Testis (tissue), 3 donors: Measurements from ENCODE around the gene JAGN1. TPM values are rescaled to one million over a fixed set of nuclear protein-coding genes. Genes with fewer than 3 reads are reported as not detected.

Source experiments
- DNase-seq: peaks from one replicate; pipeline ENCODE4 v3.0.0-alpha.2; 2019
- H3K27ac ChIP-seq, 2 donors: fragments of 200-600 bp; sonication (generic); one replicate each; pipeline ENCODE4 v1.5.1; 2019
- H3K27me3 ChIP-seq: fragments of 200-600 bp; sonication (generic); one replicate; pipeline ENCODE4 v1.5.1; 2019
- H3K36me3 ChIP-seq: fragments of 200-600 bp; sonication (generic); one replicate; pipeline ENCODE4 v1.5.1; 2017; ENCODE audit warnings: low read depth; ENCODE audit errors: missing control alignments
- H3K4me1 ChIP-seq: fragments of 200-600 bp; sonication (generic); one replicate; pipeline ENCODE4 v1.5.1; 2019
- H3K4me3 ChIP-seq, 2 donors: fragments of 200-600 bp; sonication (generic); one replicate each; pipeline ENCODE4 v1.5.1; 2017 to 2019
- H3K9me3 ChIP-seq: fragments of 200-600 bp; sonication (generic); one replicate; pipeline ENCODE4 v1.5.1; 2017
- POLR2A ChIP-seq: fragments of 450-650 bp; IDR thresholded peaks from one replicate; pipeline ENCODE4 v1.6.1; 2017; ENCODE audit warnings: antibody characterized with exemption, mild to moderate bottlenecking, moderate library complexity
- WGBS, 2 donors: methylation state at CpG; one replicate each; pipeline ENCODE4 v1.1.5; 2018; 5-methylcytosine and 5-hydroxymethylcytosine counted together
- intact Hi-C: fragments of 100-400 bp; cut with DNase I; formaldehyde crosslinking; loops from one replicate; pipeline ENCODE4 v1.15.1; 2023; ENCODE audit warnings: low total_unique reads
- polyA plus RNA-seq: library from polyadenylated mRNA; stranded (reverse); fragments of 350-450 nt; fragmentation: Illumina TruSeq; extraction: RNeasy Lipid Tissue Mini Kit (QIAGEN cat#74804); gene quantifications from one replicate; pipeline ENCODE4 v1.2.3, GENCODE V29; 2014; ENCODE audit warnings: low read depth, low replicate concordance; ENCODE audit not compliant: insufficient read depth
- total RNA-seq, 2 donors: library from RNA; depleted of rRNA; stranded (reverse); fragments of >200 nt; gene quantifications; one replicate each; pipeline ENCODE4 v1.2.3, GENCODE V29; 2016
- TF ChIP-seq, protein P1 (sequence below), 3 experiments: fragments of 450-650 bp in 2 of 3; fragments of 200-600 bp in 1 of 3; sonication (generic) in 1 of 3; IDR thresholded peaks; one replicate each; pipeline ENCODE4 v1.5.1; 2016 to 2019; ENCODE audit warnings: antibody characterized with exemption in 3 of 3, mild to moderate bottlenecking in 2 of 3, moderate library complexity in 1 of 3

Gene JAGN1
- total and polyA plus RNA-seq, 3 donors from 2014 or later: 33.3 to 39.8 (median 36.0) TPM

DNA sequence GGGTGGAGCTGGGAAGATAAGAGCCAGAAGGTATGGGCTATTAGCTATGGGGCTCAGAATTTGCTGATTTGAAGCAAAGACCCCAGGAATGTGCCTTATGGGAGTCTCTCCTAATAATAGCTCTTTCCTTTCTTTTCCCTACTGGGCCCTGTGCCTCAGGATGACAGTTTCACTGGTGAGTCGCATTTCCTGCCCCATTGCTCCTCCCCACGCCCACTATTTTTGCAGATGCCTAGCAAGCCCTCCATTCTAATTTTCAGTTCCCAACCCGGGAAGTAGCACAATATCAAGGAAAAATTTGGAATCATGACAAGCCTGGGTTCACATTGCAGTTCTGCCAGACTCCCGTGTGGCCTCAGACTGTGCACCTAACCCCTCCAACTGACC, 12.8 kb downstream of the JAGN1 start:
- H3K9me3 ChIP-seq: no peaks in the 10 kb centered on the region
- H3K27me3 ChIP-seq: no peaks in the 10 kb centered on the region
- DNase-seq: no peak
- TF ChIP-seq POLR2A: no peak
- TF ChIP-seq, protein P1, sequence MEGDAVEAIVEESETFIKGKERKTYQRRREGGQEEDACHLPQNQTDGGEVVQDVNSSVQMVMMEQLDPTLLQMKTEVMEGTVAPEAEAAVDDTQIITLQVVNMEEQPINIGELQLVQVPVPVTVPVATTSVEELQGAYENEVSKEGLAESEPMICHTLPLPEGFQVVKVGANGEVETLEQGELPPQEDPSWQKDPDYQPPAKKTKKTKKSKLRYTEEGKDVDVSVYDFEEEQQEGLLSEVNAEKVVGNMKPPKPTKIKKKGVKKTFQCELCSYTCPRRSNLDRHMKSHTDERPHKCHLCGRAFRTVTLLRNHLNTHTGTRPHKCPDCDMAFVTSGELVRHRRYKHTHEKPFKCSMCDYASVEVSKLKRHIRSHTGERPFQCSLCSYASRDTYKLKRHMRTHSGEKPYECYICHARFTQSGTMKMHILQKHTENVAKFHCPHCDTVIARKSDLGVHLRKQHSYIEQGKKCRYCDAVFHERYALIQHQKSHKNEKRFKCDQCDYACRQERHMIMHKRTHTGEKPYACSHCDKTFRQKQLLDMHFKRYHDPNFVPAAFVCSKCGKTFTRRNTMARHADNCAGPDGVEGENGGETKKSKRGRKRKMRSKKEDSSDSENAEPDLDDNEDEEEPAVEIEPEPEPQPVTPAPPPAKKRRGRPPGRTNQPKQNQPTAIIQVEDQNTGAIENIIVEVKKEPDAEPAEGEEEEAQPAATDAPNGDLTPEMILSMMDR (IDR thresholded peaks at IDR 0.05): no peak
- H3K4me1 ChIP-seq: no peaks in the 10 kb centered on the region
- WGBS, 2 donors: 65% methylated on average over 4 of the region's 4 CpGs
- H3K4me3 ChIP-seq: no peak overlapping the region
- H3K27ac ChIP-seq: no peak overlapping the region
- no peaks in the 10 kb centered on the region for H3K36me3 ChIP-seq
- intact Hi-C loops: no loop called here

DNA sequence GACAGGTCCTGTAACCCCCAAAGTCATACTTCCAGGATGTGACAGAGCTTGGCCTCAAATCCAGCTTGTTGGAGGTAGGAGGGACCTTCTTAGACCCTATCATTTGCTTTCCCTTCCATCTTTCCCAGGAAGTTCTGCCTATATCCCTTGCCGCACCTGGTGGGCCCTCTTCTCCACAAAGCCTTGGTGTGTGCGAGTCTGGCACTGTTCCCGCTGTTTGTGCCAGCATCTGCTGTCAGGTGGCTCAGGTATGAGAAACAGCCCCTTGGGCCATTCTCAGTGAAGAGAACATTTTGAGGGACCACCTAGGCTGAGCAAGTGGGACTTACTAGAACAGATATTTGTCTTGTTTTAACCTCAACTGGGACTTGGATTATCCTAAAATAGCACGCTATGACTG, 13.5 kb downstream of the JAGN1 start:
- no peaks in the 10 kb centered on the region for H3K36me3 ChIP-seq
- no peaks in the 10 kb centered on the region for H3K4me1 ChIP-seq
- H3K4me3 ChIP-seq: no peak overlapping the region
- no peaks in the 10 kb centered on the region for H3K27me3 ChIP-seq
- no peak overlapping the region for H3K27ac ChIP-seq
- no peaks in the 10 kb centered on the region for H3K9me3 ChIP-seq
- DNase-seq: no peak
- intact Hi-C loops: no loop called here
- 94 to 95% methylated on average over 4 of the region's 4 CpGs for WGBS, 2 donors
- TF ChIP-seq POLR2A: no peak
- TF ChIP-seq, protein P1 (IDR thresholded peaks at IDR 0.05): no peak

DNA sequence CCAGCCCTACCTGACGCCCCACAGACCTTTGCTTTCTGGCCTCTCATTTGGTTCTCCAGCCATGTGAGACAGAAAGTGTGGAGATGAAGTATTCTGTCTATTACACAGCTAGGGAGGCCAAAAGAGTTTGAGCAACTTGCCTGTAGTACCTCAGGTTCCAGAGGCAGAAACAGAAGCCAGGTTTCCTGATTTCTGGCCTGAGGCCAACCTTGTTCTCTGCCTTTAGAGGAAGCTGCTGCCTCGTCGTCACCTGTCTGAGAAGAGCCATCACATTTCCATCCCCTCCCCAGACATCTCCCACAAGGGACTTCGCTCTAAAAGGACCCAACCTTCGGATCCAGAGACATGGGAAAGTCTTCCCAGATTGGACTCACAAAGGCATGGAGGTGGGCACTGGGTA, 16.1 kb downstream of the JAGN1 start:
- 89 to 98% methylated on average over 1 to 5 of the region's 5 CpGs for WGBS, 2 donors
- H3K27ac ChIP-seq: no peak overlapping the region
- no peaks in the 10 kb centered on the region for H3K4me1 ChIP-seq
- no peak for DNase-seq
- intact Hi-C loops: no loop called here
- TF ChIP-seq POLR2A: no peak
- TF ChIP-seq, protein P1 (IDR thresholded peaks at IDR 0.05): no peak
- H3K4me3 ChIP-seq: no peak overlapping the region
- no peaks in the 10 kb centered on the region for H3K9me3 ChIP-seq
- H3K36me3 ChIP-seq: no peaks in the 10 kb centered on the region
- H3K27me3 ChIP-seq: no peaks in the 10 kb centered on the region

DNA sequence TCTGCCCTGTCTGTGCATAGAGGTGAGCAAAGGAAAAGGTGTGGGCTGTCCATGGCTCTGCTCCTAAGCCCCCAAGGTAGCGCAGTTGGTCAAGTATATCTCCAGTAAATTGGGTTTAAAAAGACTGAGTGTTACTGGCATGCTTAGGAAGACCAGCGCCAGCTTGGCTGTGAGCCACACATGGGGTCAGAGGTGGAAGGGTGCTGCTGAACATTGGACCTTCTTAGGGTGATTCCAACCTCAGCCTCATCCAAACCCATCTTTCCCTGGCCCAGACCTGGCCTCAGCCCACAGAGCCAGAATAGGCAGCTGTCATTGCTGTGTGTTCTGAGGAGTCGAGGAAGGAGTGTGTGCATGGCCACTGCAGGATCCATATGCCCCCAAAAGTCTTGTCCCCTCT, 17.9 kb downstream of the JAGN1 start:
- WGBS, 2 donors: 79 to 93% methylated on average over 3 of the region's 3 CpGs
- no peak for DNase-seq
- intact Hi-C loops: no loop called here
- TF ChIP-seq, protein P1 (IDR thresholded peaks at IDR 0.05): no peak
- no peak for TF ChIP-seq POLR2A
- Histone ChIP-seq H3K4me1 (no peaks in the 10 kb centered on the region), H3K27ac (no peak overlapping the region), H3K36me3 (no peaks in the 10 kb centered on the region), H3K4me3 (no peak overlapping the region), H3K27me3 (no peaks in the 10 kb centered on the region), H3K9me3 (no peaks in the 10 kb centered on the region)

DNA sequence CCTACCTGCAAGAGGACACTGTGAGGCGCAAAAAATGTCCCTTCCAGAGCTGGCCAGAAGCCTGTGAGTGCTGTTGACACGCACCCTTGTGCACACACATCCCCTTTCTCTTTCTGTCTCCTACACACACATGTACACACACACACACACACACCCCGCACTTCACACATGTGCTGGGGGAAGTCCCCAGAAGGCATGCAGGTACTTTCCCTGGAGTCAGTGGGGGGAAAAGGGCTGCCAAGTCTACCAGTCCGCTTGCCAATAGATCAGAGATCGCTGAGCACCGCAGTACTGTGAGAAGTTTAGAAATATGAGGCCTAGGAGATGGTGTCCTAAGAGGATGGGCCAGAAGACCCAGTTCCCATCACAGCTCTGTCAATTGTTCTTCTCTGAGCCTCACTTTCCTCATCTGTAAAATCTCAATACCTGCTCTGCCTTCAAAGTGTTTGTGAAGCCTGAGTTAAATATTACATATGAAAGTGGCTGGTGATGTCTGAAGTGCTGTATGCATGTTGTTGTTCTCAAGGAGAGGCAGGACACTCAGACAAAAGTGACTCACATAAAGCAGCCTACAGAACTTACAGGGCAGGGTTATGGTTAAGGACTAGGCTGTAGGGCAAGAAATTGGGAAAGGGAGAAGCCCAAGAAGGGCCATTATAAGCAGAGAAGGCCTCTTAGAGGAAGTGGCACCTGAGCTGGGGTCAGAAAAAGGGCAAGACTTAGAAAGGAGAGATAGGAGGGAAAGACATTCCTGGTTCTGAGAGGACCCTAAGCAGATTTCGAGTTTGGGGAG, 19.0 kb downstream of the JAGN1 start:
- Histone ChIP-seq H3K4me1 (peaks cover under 1% of the 10 kb centered on the region), H3K4me3 (no peak overlapping the region), H3K27me3 (no peaks in the 10 kb centered on the region), H3K27ac (no peak overlapping the region), H3K36me3 (no peaks in the 10 kb centered on the region), H3K9me3 (no peaks in the 10 kb centered on the region)
- 87 to 97% methylated on average over 7 of the region's 7 CpGs for WGBS, 2 donors
- DNase-seq: no peak
- TF ChIP-seq POLR2A: no peak
- TF ChIP-seq, protein P1 (IDR thresholded peaks at IDR 0.05): no peak
- intact Hi-C loops: no loop called here
